Type B pancreatic cell (in vitro differentiated cells): ENCODE data around the gene KDM5B. TPM values are rescaled to one million over a fixed set of nuclear protein-coding genes. Genes with fewer than 3 reads are reported as not detected.
A peak's percentile ranks its signal among the peaks of the same experiment; 100 is the strongest.

ENCODE experiments used
- DNase-seq: peaks from one replicate; pipeline ENCODE4 v3.0.0; 2021; ENCODE audit warnings: mixed read lengths; ENCODE audit not compliant: unreplicated experiment; ENCODE audit errors: extremely low spot score
- H3K27ac Mint-ChIP-seq: 2 replicates; pipeline ENCODE4 v1.8.0; 2021; ENCODE audit warnings: mild to moderate bottlenecking, mixed read lengths
- H3K27me3 Mint-ChIP-seq: 2 replicates; pipeline ENCODE4 v1.8.0; 2021; ENCODE audit warnings: mixed read lengths
- H3K36me3 Mint-ChIP-seq: 2 replicates; pipeline ENCODE4 v1.8.0; 2021; ENCODE audit warnings: mixed read lengths
- H3K4me1 Mint-ChIP-seq: one replicate; pipeline ENCODE4 v1.8.0; 2021; ENCODE audit warnings: mixed read lengths; ENCODE audit not compliant: unreplicated experiment
- H3K4me3 Mint-ChIP-seq: 2 replicates; pipeline ENCODE4 v1.8.0; 2021; ENCODE audit warnings: mild to moderate bottlenecking, mixed read lengths
- H3K9me3 Mint-ChIP-seq: 2 replicates; pipeline ENCODE4 v1.8.0; 2021; ENCODE audit warnings: mixed read lengths
- CTCF ChIP-seq: fragments of 200-600 bp; sonication (generic); conservative IDR thresholded peaks from 2 replicates; pipeline ENCODE4 v1.5.0; 2021; ENCODE audit warnings: antibody characterized with exemption, mild to moderate bottlenecking
- total RNA-seq: library from RNA; stranded (reverse); gene quantifications from 2 replicates; pipeline ENCODE4 v1.2.1, GENCODE V29; 2021; ENCODE audit warnings: low replicate concordance

Gene KDM5B
- total RNA-seq, 1 donor from 2014 or later: 165 TPM

GRCh38 chr1:202806845-202807450, 1.3 kb downstream of the KDM5B start:
- Mint-ChIP-seq H3K27me3 (peaks cover 5% of the 10 kb centered on the region), H3K36me3 (no peaks in the 10 kb centered on the region), H3K4me1 (peaks cover 53% of the 10 kb centered on the region), H3K4me3 (peak overlapping the region; percentile 93), H3K27ac (peak overlapping the region; percentile 91), H3K9me3 (no peaks in the 10 kb centered on the region)
- DNase-seq: no peak
- TF ChIP-seq CTCF: no peak

- no peaks in the 10 kb centered on the region for H3K27me3 Mint-ChIP-seq
- no peak for TF ChIP-seq CTCF
- peaks cover under 1% of the 10 kb centered on the region for H3K36me3 Mint-ChIP-seq
- no peaks in the 10 kb centered on the region for H3K9me3 Mint-ChIP-seq
- peak overlapping the region; percentile 93 for H3K4me3 Mint-ChIP-seq
- DNase-seq: no peak
- H3K27ac Mint-ChIP-seq: peak overlapping the region; percentile 91
- peaks cover 49% of the 10 kb centered on the region for H3K4me1 Mint-ChIP-seq
Observed at GRCh38 chr1:202805886-202806844, 2.1 kb downstream of the KDM5B start.

- H3K27ac Mint-ChIP-seq: peak overlapping the region; percentile 48
- no peak for TF ChIP-seq CTCF
- peaks cover 42% of the 10 kb centered on the region for H3K4me1 Mint-ChIP-seq
Observed at GRCh38 chr1:202804126-202804525, 4.1 kb downstream of the KDM5B start.

GRCh38 chr1:202802998-202803932, 5.0 kb downstream of the KDM5B start:
- H3K36me3 Mint-ChIP-seq: peaks cover 9% of the 10 kb centered on the region
- H3K27ac Mint-ChIP-seq: peak overlapping the region; percentile 68
- H3K27me3 Mint-ChIP-seq: no peaks in the 10 kb centered on the region
- H3K9me3 Mint-ChIP-seq: no peaks in the 10 kb centered on the region
- peak overlapping the region; percentile 27 for H3K4me3 Mint-ChIP-seq
- peaks cover 34% of the 10 kb centered on the region for H3K4me1 Mint-ChIP-seq
- TF ChIP-seq CTCF: no peak
- DNase-seq: no peak

More at GRCh38 chr1:202804126-202804525, 4.1 kb downstream of the KDM5B start:
- no peaks in the 10 kb centered on the region for H3K27me3 Mint-ChIP-seq
- peak overlapping the region; percentile 93 for H3K4me3 Mint-ChIP-seq
- no peak for DNase-seq
- peaks cover 9% of the 10 kb centered on the region for H3K36me3 Mint-ChIP-seq
- no peaks in the 10 kb centered on the region for H3K9me3 Mint-ChIP-seq

GRCh38 chr1:202802034-202802433, 6.2 kb downstream of the KDM5B start:
- TF ChIP-seq CTCF: no peak
- no peak for DNase-seq
- H3K27me3 Mint-ChIP-seq: no peaks in the 10 kb centered on the region
- no peak overlapping the region for H3K4me3 Mint-ChIP-seq
- H3K36me3 Mint-ChIP-seq: peaks cover 9% of the 10 kb centered on the region
- H3K4me1 Mint-ChIP-seq: peaks cover 40% of the 10 kb centered on the region
- no peaks in the 10 kb centered on the region for H3K9me3 Mint-ChIP-seq
- H3K27ac Mint-ChIP-seq: no peak overlapping the region
